Measurements from ENCODE around the gene COPZ1. TPM values are rescaled to one million over a fixed set of nuclear protein-coding genes. Genes with fewer than 3 reads are reported as not detected.

COPZ1 gene
- total RNA-seq, 1 donor from 2014 or later = 173 TPM

GRCh38 chr12:54329759-54330158, 4.8 kb downstream of the COPZ1 start:
- no peaks in the 10 kb centered on the region for H3K27me3 Mint-ChIP-seq
- H3K4me1 Mint-ChIP-seq (ENCODE audit: low read depth) = peaks cover 24% of the 10 kb centered on the region
- H3K27ac Mint-ChIP-seq = peak overlapping the region; percentile 42
- H3K36me3 Mint-ChIP-seq (ENCODE audit: insufficient read depth) = peaks cover 2% of the 10 kb centered on the region
- no peak overlapping the region for H3K4me3 Mint-ChIP-seq (ENCODE audit: low read depth)
- no peaks in the 10 kb centered on the region for H3K9me3 Mint-ChIP-seq (ENCODE audit: low read depth)
- no peak for TF ChIP-seq CTCF (IDR thresholded peaks at IDR 0.05; ENCODE audit: unreplicated experiment)
- DNase-seq (ENCODE audit: low spot score, unreplicated experiment) = no peak

- Mint-ChIP-seq H3K27me3 (no peaks in the 10 kb centered on the region), H3K4me1 (ENCODE audit: low read depth) (peaks cover 20% of the 10 kb centered on the region), H3K9me3 (ENCODE audit: low read depth) (no peaks in the 10 kb centered on the region), H3K27ac (peak overlapping the region; percentile 12), H3K4me3 (ENCODE audit: low read depth) (no peak overlapping the region), H3K36me3 (ENCODE audit: insufficient read depth) (peaks cover 2% of the 10 kb centered on the region)
- no peak for DNase-seq (ENCODE audit: low spot score, unreplicated experiment)
- no peak for TF ChIP-seq CTCF (IDR thresholded peaks at IDR 0.05; ENCODE audit: unreplicated experiment)
Measured at GRCh38 chr12:54330442-54330841, 5.5 kb downstream of the COPZ1 start.

GRCh38 chr12:54331461-54331860, 6.5 kb downstream of the COPZ1 start:
- Mint-ChIP-seq H3K4me3 (ENCODE audit: low read depth) (no peak overlapping the region), H3K9me3 (ENCODE audit: low read depth) (no peaks in the 10 kb centered on the region), H3K36me3 (ENCODE audit: insufficient read depth) (peaks cover 2% of the 10 kb centered on the region), H3K27ac (no peak overlapping the region), H3K4me1 (ENCODE audit: low read depth) (peaks cover 16% of the 10 kb centered on the region), H3K27me3 (no peaks in the 10 kb centered on the region)
- no peak for DNase-seq (ENCODE audit: low spot score, unreplicated experiment)
- no peak for TF ChIP-seq CTCF (IDR thresholded peaks at IDR 0.05; ENCODE audit: unreplicated experiment)

- Mint-ChIP-seq H3K27ac (no peak overlapping the region), H3K36me3 (ENCODE audit: insufficient read depth) (peaks cover 2% of the 10 kb centered on the region), H3K4me1 (ENCODE audit: low read depth) (peaks cover 35% of the 10 kb centered on the region), H3K9me3 (ENCODE audit: low read depth) (no peaks in the 10 kb centered on the region), H3K27me3 (no peaks in the 10 kb centered on the region), H3K4me3 (ENCODE audit: low read depth) (no peak overlapping the region)
- no peak for DNase-seq (ENCODE audit: low spot score, unreplicated experiment)
- TF ChIP-seq CTCF (IDR thresholded peaks at IDR 0.05; ENCODE audit: unreplicated experiment) = no peak
Measured at GRCh38 chr12:54333420-54334034, 8.6 kb downstream of the COPZ1 start.

GRCh38 chr12:54337280-54337842, 12.4 kb downstream of the COPZ1 start:
- H3K4me3 Mint-ChIP-seq (ENCODE audit: low read depth) = peak overlapping the region; percentile 5
- H3K27me3 Mint-ChIP-seq = no peaks in the 10 kb centered on the region
- H3K36me3 Mint-ChIP-seq (ENCODE audit: insufficient read depth) = peaks cover 14% of the 10 kb centered on the region
- H3K27ac Mint-ChIP-seq = peak overlapping the region; percentile 63
- no peak for TF ChIP-seq CTCF (IDR thresholded peaks at IDR 0.05; ENCODE audit: unreplicated experiment)
- H3K9me3 Mint-ChIP-seq (ENCODE audit: low read depth) = no peaks in the 10 kb centered on the region
- H3K4me1 Mint-ChIP-seq (ENCODE audit: low read depth) = peaks cover 45% of the 10 kb centered on the region
- no peak for DNase-seq (ENCODE audit: low spot score, unreplicated experiment)

All from progenitor cell of endocrine pancreas (in vitro differentiated cells).